K562 (cell line): ENCODE measurements around the gene ELF2. TPM values are rescaled to one million over a fixed set of nuclear protein-coding genes. Genes with fewer than 3 reads are reported as not detected.

Source experiments
- ARID2 ChIP-seq: fragments of 450-650 bp; IDR thresholded peaks from 2 replicates; pipeline ENCODE4 v1.6.1; 2017; ENCODE audit warnings: antibody characterized with exemption, mild to moderate bottlenecking
- ATF3 ChIP-seq, 2 experiments: fragments of 450-650 bp in 1 of 2; sonication (generic) in 1 of 2; formaldehyde crosslinking in 1 of 2; IDR thresholded peaks in 1 of 2; conservative IDR thresholded peaks in 1 of 2; 2 replicates each; pipeline versions ENCODE4 v1.6.1 to v1.8.1; 2016 to 2023; ENCODE audit warnings: mild to moderate bottlenecking in 2 of 2, moderate library complexity in 2 of 2, inconsistent platforms in 1 of 2, missing genetic modification reagents in 1 of 2
- CREB3L1 ChIP-seq: fragments of 450-650 bp; IDR thresholded peaks from 2 replicates; pipeline ENCODE4 v1.6.1; 2014; ENCODE audit warnings: low read depth, mild to moderate bottlenecking, moderate library complexity, borderline replicate concordance
- EP300 ChIP-seq: IDR thresholded peaks from 2 replicates; pipeline ENCODE4 v1.6.1; 2012; ENCODE audit warnings: low read length, improper control_type of control experiment
- HDAC2 ChIP-seq: fragments of 450-650 bp; IDR thresholded peaks from 2 replicates; pipeline ENCODE4 v1.6.1; 2016; ENCODE audit warnings: mild to moderate bottlenecking
- JUND ChIP-seq, 2 experiments: IDR thresholded peaks; 2 replicates in 1 of 2; 3 replicates in 1 of 2; pipeline ENCODE4 v1.6.1; 2011; ENCODE audit warnings: borderline replicate concordance in 2 of 2, low read depth in 2 of 2, low read length in 2 of 2, improper control_type of control experiment in 1 of 2, missing biosample characterization in 1 of 2, missing genetic modification characterization in 1 of 2, missing genetic modification reagents in 1 of 2
- MAFF ChIP-seq: IDR thresholded peaks from 2 replicates; pipeline ENCODE4 v1.6.1; 2012; ENCODE audit warnings: low read length, improper control_type of control experiment
- MLLT1 ChIP-seq, 2 experiments: fragments of 450-650 bp; IDR thresholded peaks; 2 replicates each; pipeline ENCODE4 v1.6.1; 2016
- NEUROD1 ChIP-seq: fragments of 150-350 bp; IDR thresholded peaks from 2 replicates; pipeline ENCODE4 v1.6.1; 2014; ENCODE audit warnings: borderline replicate concordance, low read length, low read depth; ENCODE audit not compliant: partially characterized antibody
- NUFIP1 ChIP-seq: fragments of 450-650 bp; IDR thresholded peaks from 2 replicates; pipeline ENCODE4 v1.6.1; 2018; ENCODE audit not compliant: partially characterized antibody
- OTX1 ChIP-seq: fragments of 450-650 bp; formaldehyde crosslinking; IDR thresholded peaks from 2 replicates; pipeline ENCODE4 v1.4.0; 2022; ENCODE audit warnings: mild to moderate bottlenecking
- PKNOX1 ChIP-seq: fragments of 450-650 bp; IDR thresholded peaks from 2 replicates; pipeline ENCODE4 v1.6.1; 2016
- SMAD1 ChIP-seq: fragments of 150-350 bp; IDR thresholded peaks from 2 replicates; pipeline ENCODE4 v1.6.1; 2014; ENCODE audit warnings: low read length, low read depth; ENCODE audit not compliant: partially characterized antibody
- SMAD2 ChIP-seq: fragments of 150-350 bp; IDR thresholded peaks from 2 replicates; pipeline ENCODE4 v1.6.1; 2014; ENCODE audit warnings: low read depth, mild to moderate bottlenecking, low read length
- SMARCA5 ChIP-seq: fragments of 450-650 bp; IDR thresholded peaks from 2 replicates; pipeline ENCODE4 v1.6.1; 2016
- SMARCC2 ChIP-seq: fragments of 450-650 bp; IDR thresholded peaks from 2 replicates; pipeline ENCODE4 v1.6.1; 2017; ENCODE audit warnings: antibody characterized with exemption, moderate library complexity, mild to moderate bottlenecking, low read depth
- SMC3 ChIP-seq: conservative IDR thresholded peaks from 2 replicates; pipeline ENCODE4 v1.6.1; 2011; ENCODE audit warnings: low read depth, low read length, improper control_type of control experiment; ENCODE audit not compliant: insufficient read depth
- SNRNP70 ChIP-seq: fragments of 200-400 bp; formaldehyde crosslinking; optimal IDR thresholded peaks from 2 replicates; pipeline ENCODE3; 2017; ENCODE audit warnings: low read depth, low read length
- YBX1 ChIP-seq: fragments of 450-650 bp; IDR thresholded peaks from 2 replicates; pipeline ENCODE4 v1.7.1; 2016; ENCODE audit warnings: mild to moderate bottlenecking
- ZNF12 ChIP-seq: sonication (generic); formaldehyde crosslinking; IDR thresholded peaks from 2 replicates; pipeline ENCODE4 v1.4.0; 2020; ENCODE audit warnings: mild to moderate bottlenecking, missing genetic modification reagents
- ZNF197 ChIP-seq: fragments of 200-800 bp; sonication (Bioruptor generic); IDR thresholded peaks from 2 replicates; pipeline ENCODE4 v1.6.1; 2016; ENCODE audit warnings: low read depth, missing genetic modification characterization, missing compliant biosample characterization
- ZNF212 ChIP-seq: fragments of 450-650 bp; formaldehyde crosslinking; IDR thresholded peaks from 2 replicates; pipeline ENCODE4 v1.4.0; 2020; ENCODE audit warnings: mild to moderate bottlenecking
- ZNF316 ChIP-seq: fragments of 450-650 bp; IDR thresholded peaks from 2 replicates; pipeline ENCODE4 v1.6.1; 2016
- ZNF431 ChIP-seq: sonication (generic); formaldehyde crosslinking; IDR thresholded peaks from 2 replicates; pipeline ENCODE4 v1.8.0; 2022; ENCODE audit warnings: mild to moderate bottlenecking, missing genetic modification reagents
- polyA plus RNA-seq, 8 experiments: library from polyadenylated mRNA; depleted of rRNA in 4 of 8; stranded (reverse) in 5 of 8; unstranded in 3 of 8; fragments of >200 nt; fragmentation: Nextera tagmentation in 2 of 8; fragmentation: Illumina TruSeq in 1 of 8; extraction: Ambion mirVana in 2 of 8; extraction: Trizol in 1 of 8; gene quantifications; 2 replicates each; pipeline versions ENCODE4 v1.2.1 to v1.2.3, GENCODE V29; 2011 to 2014; ENCODE audit warnings: inconsistent platforms in 1 of 8, missing spikeins in 1 of 8
- total RNA-seq, 7 experiments: library from RNA; depleted of rRNA in 6 of 7; stranded (reverse); fragments of >200 nt in 6 of 7; fragmentation: Illumina TruSeq in 2 of 7; extraction: Trizol in 2 of 7; gene quantifications; 2 replicates each; pipeline versions ENCODE4 v1.2.1 to v1.2.3, GENCODE V29; 2011 to 2021; ENCODE audit warnings: low replicate concordance in 1 of 7

ELF2 gene
- total and polyA plus RNA-seq, 9 of the 15 experiments (the other 6 are each of a cell fraction or from before 2014, with no cell fraction given), result 9.4 to 58.7 (median 41.6) TPM

- TF ChIP-seq SMC3 (no peak), JUND (IDR thresholded peaks at IDR 0.05; ENCODE audit: borderline replicate concordance, low read depth, low read length) (peak; percentile 88; the same call in 1 of the 2 replicates), JUND (tag; IDR thresholded peaks at IDR 0.05; ENCODE audit: borderline replicate concordance, low read depth, low read length) (peak; percentile 84; the same call in 2 of the 3 replicates), ZNF431 (no peak), EP300 (peak; percentile 37), SMAD1 (no peak), SMARCC2 (peak; percentile 25; the same call in 1 of the 2 replicates), ZNF12 (CRISPR knock-in tag) (no peak), OTX1 (CRISPR knock-in tag) (no peak), SMAD2 (no peak), MAFF (peak; percentile 65), ATF3 (IDR thresholded peaks at IDR 0.05) (peak; percentile 86), ATF3 (CRISPR knock-in tag; conservative IDR thresholded peaks at IDR 0.05) (no peak), ZNF316 (peak; percentile 97), NEUROD1 (peak; percentile 18), CREB3L1 (no peak), ZNF197 (CRISPR knock-in tag) (no peak), ARID2 (no peak), SMARCA5 (0 out of 2 replicates have a peak, but pooled peaks have one; percentile 30), SNRNP70 (no peak), HDAC2 (peak; percentile 43; the same call in 1 of the 2 replicates), MLLT1 (IDR thresholded peaks at IDR 0.05) (peak in 1 of 2 experiments; percentile 13; a peak in 1 of 4 replicates), ZNF212 (CRISPR knock-in tag) (no peak), YBX1 (no peak), NUFIP1 (no peak), PKNOX1 (no peak)
These were observed 162.4 kb downstream of the ELF2 start (continued) for GRCh38 chr4:139014371-139015268.
